ENCODE results near the gene ZFP91. TPM values are rescaled to one million over a fixed set of nuclear protein-coding genes. Genes with fewer than 3 reads are reported as not detected.

Gene ZFP91
- total RNA-seq, 1 donor from 2014 or later: 37.4 TPM

GRCh38 chr11:58631378-58631777, 52.5 kb downstream of the ZFP91 start:
- no peak for DNase-seq

GRCh38 chr11:58632510-58632909, 53.6 kb downstream of the ZFP91 start:
- no peak for DNase-seq

GRCh38 chr11:58636587-58636986, 57.7 kb downstream of the ZFP91 start:
- DNase-seq: no peak

GRCh38 chr11:58637371-58637770, 58.5 kb downstream of the ZFP91 start:
- no peak for DNase-seq

GRCh38 chr11:58639103-58639502, 60.2 kb downstream of the ZFP91 start:
- DNase-seq: no peak

GRCh38 chr11:58639669-58640068, 60.8 kb downstream of the ZFP91 start:
- DNase-seq: no peak

GRCh38 chr11:58640386-58641023, 61.6 kb downstream of the ZFP91 start:
- DNase-seq: no peak

GRCh38 chr11:58641341-58641740, 62.5 kb downstream of the ZFP91 start:
- no peak for DNase-seq

- no peak for DNase-seq
Measured at GRCh38 chr11:58641803-58642581, 63.1 kb downstream of the ZFP91 start.

GRCh38 chr11:58645854-58646253, 67.0 kb downstream of the ZFP91 start:
- no peak for DNase-seq

- no peak for DNase-seq
Measured at GRCh38 chr11:58647141-58647699, 68.4 kb downstream of the ZFP91 start.

- no peak for DNase-seq
Measured at GRCh38 chr11:58647866-58648265, 69.0 kb downstream of the ZFP91 start.

- DNase-seq: no peak
Measured at GRCh38 chr11:58649623-58650022, 70.8 kb downstream of the ZFP91 start.

GRCh38 chr11:58650496-58650895, 71.6 kb downstream of the ZFP91 start:
- no peak for DNase-seq

- DNase-seq: no peak
Measured at GRCh38 chr11:58652726-58653280, 73.9 kb downstream of the ZFP91 start.

GRCh38 chr11:58654079-58654907, 75.4 kb downstream of the ZFP91 start:
- DNase-seq: peak; percentile 45

- DNase-seq: no peak
Measured at GRCh38 chr11:58654908-58655296, 76.0 kb downstream of the ZFP91 start.

GRCh38 chr11:58656348-58656747, 77.5 kb downstream of the ZFP91 start:
- DNase-seq: no peak

- no peak for DNase-seq
Measured at GRCh38 chr11:58658623-58659022, 79.8 kb downstream of the ZFP91 start.

GRCh38 chr11:58659404-58659803, 80.5 kb downstream of the ZFP91 start:
- no peak for DNase-seq

GRCh38 chr11:58659910-58660570, 81.2 kb downstream of the ZFP91 start:
- no peak for DNase-seq
